Motor neuron (in vitro differentiated cells): Measurements from ENCODE around the gene ARID3A. TPM values are rescaled to one million over a fixed set of nuclear protein-coding genes. Genes with fewer than 3 reads are reported as not detected.

Experiments used
- ATAC-seq, 8 experiments: fragments of 200-7000 bp; cut with Tn5 transposase; replicated peaks in 6 of 8; 2 replicates each; pipeline ENCODE4 v1.8.0; 2021; ENCODE audit warnings: mild to moderate bottlenecking in 8 of 8, moderate library complexity in 8 of 8
- H3K27ac ChIP-seq, 2 donors: fragments of 250-450 bp; sonication (Bioruptor Pico); 2 replicates each; pipeline ENCODE4 v1.9.0; 2021; ENCODE audit warnings: antibody characterized with exemption in 2 of 2, mild to moderate bottlenecking in 2 of 2, moderate library complexity in 1 of 2
- H3K4me1 ChIP-seq, 2 donors: fragments of 250-450 bp; sonication (Bioruptor Pico); replicated peaks in 1 of 2; 2 replicates each; pipeline ENCODE4 v1.6.1; 2021; ENCODE audit warnings: antibody characterized with exemption in 2 of 2, mild to moderate bottlenecking in 2 of 2, moderate library complexity in 1 of 2
- H3K4me3 ChIP-seq, 5 donors: fragments of 250-450 bp; sonication (Bioruptor Pico); 2 replicates each; pipeline ENCODE4 v1.9.0; 2021; ENCODE audit warnings: antibody characterized with exemption in 5 of 5, mild to moderate bottlenecking in 5 of 5, moderate library complexity in 4 of 5
- WGBS, 10 experiments: fragments of 450-650 bp; shearing (Covaris generic); methylation state at CpG; one replicate each; pipeline ENCODE4 v1.0.0; 2022; 5-methylcytosine and 5-hydroxymethylcytosine counted together
- in situ Hi-C, 9 experiments: fragments of 400-800 bp; cut with MboI; loops; one replicate each; pipeline ENCODE4 v1.15.0; 2021; ENCODE audit warnings: low sequenced_read_pairs in 9 of 9, low pct_unique_long_range_greater_than_20kb in 2 of 9; ENCODE audit not compliant: unreplicated experiment in 9 of 9
- total RNA-seq, 8 experiments: library from RNA; unstranded; fragments of 300-600 nt; gene quantifications; 2 replicates each; pipeline versions ENCODE4 v1.2.3 to v1.2.4, GENCODE V29; 2022

The ARID3A gene
- total RNA-seq, 8 experiments from 2014 or later: 5.8 to 22.6 (median 10.3) TPM

DNA sequence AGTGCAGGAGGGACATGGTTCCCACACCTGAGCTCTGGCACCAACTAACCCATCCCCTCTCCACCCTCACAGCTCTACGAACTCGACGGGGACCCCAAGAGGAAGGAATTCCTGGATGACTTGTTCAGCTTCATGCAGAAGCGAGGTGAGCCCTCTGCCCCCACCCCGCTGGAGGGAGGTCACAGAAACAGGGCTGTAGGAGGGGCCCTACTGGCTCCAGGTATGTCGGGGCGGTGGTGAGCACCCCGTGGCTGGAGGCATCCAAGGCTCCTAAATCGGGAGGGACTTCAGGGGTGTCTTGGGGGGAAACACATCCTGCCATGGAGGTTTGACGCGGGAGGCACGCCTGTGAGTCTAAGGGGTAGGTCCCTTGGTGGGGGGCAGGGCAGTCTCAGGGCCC, 34.2 kb downstream of the ARID3A start:
- Histone ChIP-seq H3K4me1 (peaks cover 21 to 47% of the 10 kb centered on the region in 2 donors), H3K27ac (no peak overlapping the region), H3K4me3 (no peak overlapping the region)
- no peak for ATAC-seq
- 73 to 100% (median 90%) methylated on average over 1 to 3 of the region's 12 CpGs; no CpG with 5 or more reads in 7 of the 10 experiments for WGBS, 10 experiments
- in situ Hi-C loops: no loop called here

DNA sequence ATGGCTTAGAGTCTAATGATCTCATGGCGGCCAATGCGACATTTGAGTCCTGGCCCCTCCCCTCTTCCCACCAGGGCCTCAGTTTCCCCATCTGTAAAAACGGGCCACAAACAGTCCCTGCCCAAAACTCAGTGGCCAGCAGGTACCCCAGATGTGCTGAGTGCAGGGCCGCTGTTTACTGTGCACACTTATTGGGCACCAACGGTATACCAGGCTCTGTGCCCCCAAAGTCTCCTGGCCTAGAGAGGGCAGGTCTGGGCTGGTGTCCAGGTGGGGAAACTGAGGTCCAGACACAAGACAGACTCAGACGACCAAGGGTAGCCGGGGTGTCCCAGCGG, 34.7 kb downstream of the ARID3A start:
- in situ Hi-C loops: no loop called here
- whole genome bisulfite sequencing, 10 experiments: 71 to 100% (median 93%) methylated on average over 1 to 4 of the region's 8 CpGs; no CpG with 5 or more reads in 7 of the 10 experiments
- Histone ChIP-seq H3K4me3 (no peak overlapping the region), H3K4me1 (peaks cover 17 to 41% of the 10 kb centered on the region in 2 donors), H3K27ac (no peak overlapping the region)
- no peak for ATAC-seq

- peak; percentile 60 to 90 (median 76) for ATAC-seq
- in situ Hi-C loops: no loop called here
- Histone ChIP-seq H3K4me1 (peaks cover 2 to 27% of the 10 kb centered on the region in 2 donors), H3K4me3 (no peak overlapping the region), H3K27ac (peak overlapping the region in 1 of 2 donors; percentile 57)
- WGBS, 10 experiments: 20 to 100% (median 55%) methylated on average over 1 to 3 of the region's 14 CpGs; no CpG with 5 or more reads in 2 of the 10 experiments
Observed at GRCh38 chr19:961866-962620, 36.2 kb downstream of the ARID3A start.

GRCh38 chr19:962683-963400, 37.0 kb downstream of the ARID3A start:
- H3K4me1 ChIP-seq: peaks cover 0 to 22% of the 10 kb centered on the region in 2 donors
- no peak for ATAC-seq
- H3K27ac ChIP-seq: peak overlapping the region in 1 of 2 donors; percentile 11
- WGBS, 10 experiments: 69 to 96% (median 83%) methylated on average over 7 to 10 of the region's 31 CpGs; no CpG with 5 or more reads in 6 of the 10 experiments
- no peak overlapping the region for H3K4me3 ChIP-seq
- in situ Hi-C loops: no loop called here

DNA sequence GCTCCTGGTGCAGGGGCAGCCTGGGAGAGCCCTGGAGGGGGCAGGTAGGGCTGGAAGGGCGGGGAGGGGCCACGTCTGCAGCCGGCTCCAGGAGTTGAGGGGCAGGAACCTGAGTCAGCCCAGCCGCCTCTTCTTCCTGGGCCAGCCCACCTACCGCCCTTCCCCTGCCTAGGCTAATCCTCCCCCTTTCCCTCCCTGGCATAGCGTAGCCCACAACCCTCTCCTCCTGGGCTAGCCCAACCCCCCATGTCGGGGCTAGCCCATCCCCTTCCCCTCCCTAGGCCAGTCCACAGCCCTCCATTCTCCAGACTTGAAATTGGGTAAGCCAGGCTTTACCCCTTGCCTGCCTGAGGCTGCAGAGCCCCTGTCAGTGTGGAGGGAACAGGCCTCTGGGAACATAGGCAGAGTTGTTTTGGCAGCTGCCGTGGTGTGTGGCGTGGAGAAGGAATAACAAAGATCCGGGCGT, 37.7 kb downstream of the ARID3A start:
- Histone ChIP-seq H3K4me3 (no peak overlapping the region), H3K4me1 (peaks cover 0 to 22% of the 10 kb centered on the region in 2 donors), H3K27ac (no peak overlapping the region)
- in situ Hi-C loops: no loop called here
- WGBS, 10 experiments: 100% methylated on average over 1 to 2 of the region's 11 CpGs; no CpG with 5 or more reads in 8 of the 10 experiments
- ATAC-seq: peak in 1 of 8 experiments; percentile 6

DNA sequence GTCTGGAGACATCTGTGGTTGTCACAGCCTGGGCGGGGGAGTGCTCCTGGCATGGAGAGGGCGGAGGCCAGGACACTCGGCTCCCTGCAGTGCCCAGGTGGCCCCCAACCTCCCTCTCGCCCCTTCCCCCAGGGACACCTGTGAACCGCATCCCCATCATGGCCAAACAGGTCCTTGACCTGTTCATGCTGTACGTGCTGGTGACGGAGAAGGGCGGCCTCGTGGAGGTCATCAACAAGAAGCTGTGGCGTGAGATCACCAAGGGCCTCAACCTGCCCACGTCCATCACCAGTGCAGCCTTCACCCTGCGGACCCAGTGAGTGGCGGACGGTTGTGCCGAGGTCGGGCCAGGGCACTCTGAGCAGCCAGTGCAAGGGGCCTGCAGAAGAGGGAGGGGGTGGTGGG, 38.3 kb downstream of the ARID3A start:
- in situ Hi-C loops: no loop called here
- no peak for ATAC-seq
- WGBS, 10 experiments: 80 to 100% methylated on average over 1 to 6 of the region's 16 CpGs; no CpG with 5 or more reads in 8 of the 10 experiments
- Histone ChIP-seq H3K4me1 (peaks cover 0 to 22% of the 10 kb centered on the region in 2 donors), H3K4me3 (no peak overlapping the region), H3K27ac (no peak overlapping the region)

DNA sequence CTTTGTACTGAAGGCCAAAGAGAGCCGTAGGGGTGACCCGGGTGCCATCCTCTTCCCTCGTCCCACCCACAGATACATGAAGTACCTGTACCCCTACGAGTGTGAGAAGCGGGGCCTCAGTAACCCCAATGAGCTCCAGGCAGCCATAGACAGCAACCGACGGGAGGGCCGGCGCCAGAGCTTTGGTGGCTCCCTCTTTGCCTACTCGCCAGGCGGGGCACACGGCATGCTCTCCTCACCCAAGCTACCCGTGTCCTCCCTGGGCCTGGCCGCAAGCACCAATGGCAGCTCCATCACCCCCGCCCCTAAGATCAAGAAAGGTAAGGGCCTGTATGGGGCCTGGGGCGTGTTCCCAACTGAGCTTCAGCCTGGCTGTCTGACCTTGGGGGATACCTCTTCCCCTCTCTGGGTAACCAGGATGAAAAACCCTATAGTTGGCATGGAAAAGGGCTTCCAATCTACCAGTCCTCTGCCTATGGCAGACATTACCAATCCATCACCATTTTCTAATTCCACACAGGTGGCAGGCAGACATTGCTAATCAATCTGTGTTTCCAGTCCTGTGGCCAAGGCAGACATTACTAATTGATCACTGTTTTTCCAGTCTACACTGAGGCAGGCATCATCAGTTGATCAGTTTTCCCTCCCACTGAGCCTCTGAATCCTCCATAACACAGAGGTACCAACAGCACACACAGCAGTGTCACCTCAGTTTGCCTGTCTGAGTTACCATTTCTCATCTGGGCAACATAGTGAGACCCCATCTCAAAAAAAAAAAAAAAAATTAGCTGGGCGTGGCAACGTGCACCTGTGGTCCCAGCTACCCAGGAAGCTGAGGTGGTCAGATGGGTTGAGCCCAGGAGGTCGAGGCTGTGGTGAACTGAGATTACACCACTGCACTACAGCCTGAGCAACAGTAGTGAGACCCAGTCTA, 39.2 kb downstream of the ARID3A start:
- 88 to 100% (median 100%) methylated on average over 1 to 9 of the region's 19 CpGs; no CpG with 5 or more reads in 4 of the 10 experiments for WGBS, 10 experiments
- in situ Hi-C loops: no loop called here
- ATAC-seq: no peak
- H3K27ac ChIP-seq: no peak overlapping the region
- H3K4me3 ChIP-seq: no peak overlapping the region
- peaks cover 0 to 22% of the 10 kb centered on the region in 2 donors for H3K4me1 ChIP-seq

DNA sequence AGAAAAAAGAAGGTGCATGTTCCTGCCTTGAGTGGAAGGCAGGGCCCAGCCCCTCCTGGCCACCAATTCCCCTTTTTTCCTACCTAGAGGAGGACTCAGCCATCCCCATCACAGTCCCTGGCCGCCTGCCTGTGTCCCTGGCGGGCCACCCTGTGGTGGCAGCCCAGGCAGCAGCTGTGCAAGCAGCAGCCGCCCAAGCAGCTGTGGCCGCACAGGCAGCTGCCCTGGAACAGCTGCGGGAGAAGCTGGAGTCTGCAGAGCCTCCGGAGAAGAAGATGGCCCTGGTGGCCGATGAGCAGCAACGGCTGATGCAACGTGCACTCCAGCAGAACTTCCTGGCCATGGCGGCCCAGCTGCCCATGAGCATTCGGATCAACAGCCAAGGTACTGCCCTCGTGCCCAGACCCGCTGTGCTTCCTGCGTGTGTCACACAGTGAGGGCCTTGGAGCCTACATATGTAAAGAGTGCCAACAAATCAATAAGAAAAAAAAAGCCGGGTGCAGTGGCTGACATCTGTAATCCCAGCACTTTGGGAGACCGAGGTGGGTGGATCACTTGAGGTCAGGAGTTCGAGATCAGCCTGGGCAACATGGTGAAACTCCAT, 40.8 kb downstream of the ARID3A start:
- in situ Hi-C loops: no loop called here
- ATAC-seq: no peak
- no peak overlapping the region for H3K27ac ChIP-seq
- no peak overlapping the region for H3K4me3 ChIP-seq
- peaks cover 0 to 11% of the 10 kb centered on the region in 2 donors for H3K4me1 ChIP-seq
- 81 to 100% (median 91%) methylated on average over 2 to 10 of the region's 17 CpGs; no CpG with 5 or more reads in 4 of the 10 experiments for WGBS, 10 experiments

- Histone ChIP-seq H3K4me1 (peaks cover 3 to 6% of the 10 kb centered on the region in 2 donors), H3K27ac (no peak overlapping the region), H3K4me3 (no peak overlapping the region)
- WGBS, 10 experiments: 80 to 100% (median 96%) methylated on average over 1 to 12 of the region's 14 CpGs; no CpG with 5 or more reads in 1 of the 10 experiments
- in situ Hi-C loops: no loop called here
- peak in 2 of 8 experiments; percentile 39 to 59 for ATAC-seq
Observed at GRCh38 chr19:970695-971094, 44.9 kb downstream of the ARID3A start.

GRCh38 chr19:971795-972194, 46.0 kb downstream of the ARID3A start:
- in situ Hi-C loops: no loop called here
- no peak for ATAC-seq

GRCh38 chr19:972281-972680, 46.4 kb downstream of the ARID3A start:
- Histone ChIP-seq H3K27ac (no peak overlapping the region), H3K4me3 (no peak overlapping the region), H3K4me1 (peaks cover 3 to 6% of the 10 kb centered on the region in 2 donors)
- 93 to 100% (median 98%) methylated on average over 1 to 6 of the region's 6 CpGs; no CpG with 5 or more reads in 1 of the 10 experiments for WGBS, 10 experiments
- no peak for ATAC-seq
- in situ Hi-C loops: no loop called here

More at GRCh38 chr19:971795-972194, 46.0 kb downstream of the ARID3A start:
- WGBS, 10 experiments: 80 to 100% methylated on average over 1 to 2 of the region's 24 CpGs; no CpG with 5 or more reads in 8 of the 10 experiments
- Histone ChIP-seq H3K27ac (no peak overlapping the region), H3K4me3 (no peak overlapping the region), H3K4me1 (peaks cover 3 to 6% of the 10 kb centered on the region in 2 donors)
